Measurements from ENCODE around the gene AP5B1.
"Not testable (repeated sequence)": the region's sequence is repeated elsewhere in the genome, so short reads cannot be mapped to it uniquely, and the experiment has no call there.

The AP5B1 gene

DNA sequence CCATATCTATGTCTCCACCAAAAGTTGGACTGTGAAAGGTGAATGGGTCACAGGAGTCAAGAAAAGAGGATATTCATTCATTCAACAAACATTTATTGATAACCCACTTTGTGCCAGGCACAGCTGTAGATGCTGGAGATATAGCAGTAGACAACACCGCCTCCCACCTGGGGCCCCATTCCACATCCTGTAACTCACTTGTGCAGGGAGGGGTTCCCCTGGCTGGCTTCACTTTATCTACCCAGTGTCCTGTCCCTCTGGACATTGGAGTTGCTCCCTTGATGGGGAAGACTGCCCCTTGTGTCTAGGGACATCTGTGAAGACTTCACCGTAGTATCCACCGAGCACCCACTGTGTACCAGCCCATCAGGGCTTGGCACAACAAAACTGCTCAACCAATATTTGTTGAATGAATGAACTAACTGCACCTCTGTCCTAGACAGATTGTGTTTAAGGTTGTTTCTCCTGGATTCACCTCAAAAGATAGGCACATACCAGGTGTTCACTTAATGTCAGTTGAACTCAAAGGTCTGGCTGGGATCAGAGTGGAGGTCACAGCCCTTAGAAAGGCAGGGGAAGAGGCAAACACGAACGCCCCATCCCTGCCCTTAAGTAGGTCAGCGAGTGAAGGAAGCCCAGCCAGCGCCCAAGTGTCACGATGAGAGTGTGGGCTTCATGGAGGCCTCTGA, 4.7 kb upstream of the AP5B1 start:
- no peak for DNase-seq

DNA sequence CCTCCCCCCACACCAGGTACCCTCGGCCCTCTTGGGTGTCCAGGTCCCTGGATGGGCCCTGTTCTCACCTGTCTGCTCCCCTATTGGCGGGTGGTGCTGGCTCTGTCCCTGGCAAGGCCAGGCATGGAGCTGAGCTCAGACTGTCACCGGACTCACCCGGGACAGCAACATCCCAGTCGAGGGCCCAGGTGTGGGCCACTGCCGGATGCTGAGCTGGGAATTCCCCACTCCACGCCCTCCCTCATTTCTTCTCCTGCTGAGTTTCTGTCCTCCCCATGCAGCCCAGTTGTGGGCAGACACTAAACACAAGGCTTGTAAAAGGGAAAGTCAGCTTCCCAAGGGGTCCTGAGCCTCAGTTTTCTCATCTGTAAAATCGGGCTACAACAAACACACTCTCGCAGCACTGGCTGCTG, 2.0 kb upstream of the AP5B1 start:
- no peak for DNase-seq

DNA sequence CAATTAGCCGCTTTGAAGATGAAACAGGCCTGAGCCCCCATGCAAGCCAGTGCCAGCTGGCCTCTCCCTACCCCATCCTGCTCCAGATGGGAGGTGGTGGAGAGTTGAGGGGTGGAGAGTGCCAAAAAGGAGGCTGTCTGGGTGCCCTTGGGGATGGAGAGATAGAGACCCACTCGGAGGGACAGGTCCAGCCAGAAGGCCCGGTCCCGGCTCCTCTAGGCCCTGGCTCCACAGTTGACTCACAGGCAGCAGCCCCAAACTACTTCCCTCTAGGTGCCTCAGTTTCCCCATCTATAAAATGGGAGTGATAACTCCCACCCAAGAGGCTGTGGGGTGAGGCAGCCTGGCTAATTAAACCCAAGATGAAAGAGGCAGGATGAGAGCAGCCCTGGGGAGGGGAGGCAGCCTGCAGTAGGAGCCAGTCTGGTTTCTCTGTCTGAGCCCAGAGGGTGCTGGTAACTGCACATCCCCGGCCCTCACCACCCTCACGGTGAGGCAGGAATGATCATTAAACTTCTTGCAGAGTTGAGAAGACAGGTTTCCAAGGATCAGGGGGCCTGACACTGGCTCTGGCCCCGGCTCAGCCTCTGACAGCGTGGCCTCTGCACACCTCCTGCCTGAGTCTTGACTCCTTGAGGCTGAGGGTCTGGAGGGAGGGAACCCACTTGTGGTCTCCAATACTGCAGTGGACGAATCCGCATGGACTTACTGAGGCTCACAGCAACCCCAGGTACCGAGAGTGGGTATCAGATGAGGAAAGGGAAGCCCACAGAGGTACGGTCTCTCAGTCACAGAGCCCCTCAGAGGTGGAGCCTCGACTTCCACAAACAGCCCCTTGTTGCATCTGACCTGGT, 1.4 kb upstream of the AP5B1 start:
- no peak for DNase-seq

DNA sequence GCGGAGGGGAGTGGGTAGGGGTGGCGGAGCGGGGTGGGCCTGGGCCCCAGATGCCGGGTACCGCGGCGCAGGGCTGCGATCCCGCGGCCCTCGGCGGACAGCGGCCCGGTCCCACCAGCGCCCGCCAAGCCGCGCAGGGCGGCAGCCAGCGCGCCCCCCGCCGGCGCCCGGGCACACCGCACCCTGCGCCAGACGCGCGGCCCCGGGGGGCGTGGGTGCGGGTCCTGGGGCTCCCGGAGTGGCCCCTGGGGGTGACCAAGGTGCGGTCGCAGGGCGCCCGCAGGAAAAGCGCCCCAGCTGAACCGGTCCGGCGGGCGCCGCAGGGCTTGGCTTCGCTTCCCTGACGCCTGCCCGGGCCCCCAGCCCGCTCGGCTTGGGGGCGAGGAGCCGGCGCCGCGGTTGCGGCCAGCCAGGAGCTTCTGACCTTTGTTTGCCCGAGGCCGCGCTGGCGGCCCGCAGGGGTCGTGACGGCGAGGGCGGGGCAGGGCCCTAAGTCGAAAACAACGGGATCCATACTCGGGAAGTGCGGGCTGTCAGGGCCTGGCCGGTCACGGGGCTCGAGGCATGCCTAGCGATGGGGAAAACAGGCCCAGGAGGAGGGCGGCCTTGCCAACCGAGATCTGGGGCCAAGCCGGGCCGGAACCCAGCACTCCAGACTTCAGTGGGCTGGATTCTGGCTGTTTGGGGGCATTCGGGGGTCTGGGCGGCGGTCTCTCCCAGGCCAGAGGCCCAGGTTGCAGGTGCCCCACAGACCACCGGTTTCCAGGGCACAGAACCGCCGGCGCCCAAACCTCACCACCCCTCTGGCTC, 581 bp upstream of the AP5B1 start:
- DNase-seq, result no peak

DNA sequence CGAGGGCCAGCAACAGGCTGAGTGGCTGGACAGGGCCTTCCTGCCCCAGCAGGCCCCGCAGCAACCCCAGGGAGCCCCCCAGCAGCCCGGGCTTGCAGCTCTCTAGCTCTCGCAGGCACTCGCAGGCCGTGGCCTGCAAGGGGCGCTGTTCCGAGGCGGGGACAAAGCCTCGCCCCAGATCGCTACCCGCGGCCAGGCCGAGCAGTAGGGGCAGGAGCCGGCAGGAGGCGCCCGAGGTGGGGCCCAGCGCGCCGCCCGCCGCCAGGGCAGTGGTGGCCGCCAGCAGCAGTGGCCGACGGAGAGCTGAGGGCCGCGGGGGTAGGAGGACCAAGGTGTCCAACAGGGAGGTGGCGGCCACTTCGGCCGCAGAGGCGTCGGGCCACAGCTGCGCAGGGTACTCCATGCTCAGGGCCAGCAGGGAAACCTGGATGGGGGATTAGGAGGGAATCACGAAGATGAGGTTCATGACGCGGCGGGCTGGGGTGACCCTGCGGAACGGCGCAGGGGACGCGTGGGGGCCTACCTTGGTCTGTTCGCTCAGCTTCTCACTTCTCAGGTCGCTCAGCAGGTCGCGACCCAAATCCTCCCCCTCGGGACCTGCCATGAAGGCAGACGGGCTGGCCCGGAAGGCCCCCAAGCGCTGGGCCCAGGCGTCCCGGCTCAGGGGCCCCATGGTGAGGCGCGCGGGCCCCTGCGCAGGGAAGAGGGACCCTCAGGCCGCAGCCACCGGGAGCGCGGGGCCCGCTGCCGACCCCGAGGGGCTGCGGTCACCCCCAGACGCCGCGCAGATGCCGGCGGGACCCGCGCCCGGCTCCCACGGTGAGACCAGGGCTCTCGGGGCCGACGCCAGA, 632 bp downstream of the AP5B1 start:
- peak; percentile 71 for DNase-seq

DNA sequence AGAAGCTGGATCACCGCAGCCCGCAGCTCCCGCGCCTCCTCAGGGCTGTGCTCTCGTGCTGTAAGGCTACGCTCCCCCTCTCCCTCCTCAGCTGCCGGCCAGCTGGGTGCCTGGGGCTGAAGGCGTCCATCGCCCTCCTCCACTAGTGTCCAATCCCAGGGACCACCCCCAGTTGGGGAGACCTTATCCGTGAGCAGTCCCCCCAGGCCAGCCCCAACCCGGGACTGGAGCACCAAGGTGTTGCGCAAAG, 1.2 kb downstream of the AP5B1 start:
- DNase-seq, result no peak

DNA sequence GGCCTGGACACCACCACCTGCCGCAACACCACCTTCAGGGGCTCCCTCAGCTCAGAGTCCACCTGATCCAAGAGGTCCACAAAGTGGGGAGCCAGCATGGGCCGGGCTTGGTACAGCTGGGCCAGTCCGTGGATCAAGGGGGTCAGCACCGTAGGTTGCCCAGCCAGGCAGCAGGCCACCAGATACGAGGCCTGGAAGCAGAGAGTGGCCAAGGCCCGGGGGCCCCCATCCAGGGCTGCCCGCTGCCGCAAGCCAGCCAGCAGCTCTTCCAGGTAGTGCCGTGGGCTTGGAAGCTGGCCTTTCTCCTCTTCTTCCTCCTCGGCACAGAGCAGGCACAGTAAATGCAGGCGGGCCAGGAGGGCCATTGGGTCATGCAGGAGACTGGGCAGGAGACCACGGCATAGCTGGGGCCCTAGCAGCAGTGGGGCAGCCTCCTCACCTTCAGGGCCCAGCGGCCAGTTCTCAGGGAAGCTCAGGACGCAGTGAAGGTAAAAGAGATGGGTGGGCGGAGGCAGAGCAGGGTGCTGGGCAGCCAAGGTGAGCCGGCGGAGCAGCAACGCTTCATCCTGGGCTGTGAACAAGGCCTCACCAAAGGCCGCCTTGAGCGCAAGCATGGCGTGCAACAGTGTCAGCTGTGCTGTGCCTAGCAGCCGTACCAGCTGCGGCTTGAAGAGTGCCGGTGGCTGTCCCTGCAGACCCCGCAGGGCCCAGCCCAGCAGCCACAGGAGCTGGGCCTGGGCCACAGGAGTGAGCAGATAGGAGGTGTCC, 1.7 kb downstream of the AP5B1 start:
- no peak for DNase-seq

DNA sequence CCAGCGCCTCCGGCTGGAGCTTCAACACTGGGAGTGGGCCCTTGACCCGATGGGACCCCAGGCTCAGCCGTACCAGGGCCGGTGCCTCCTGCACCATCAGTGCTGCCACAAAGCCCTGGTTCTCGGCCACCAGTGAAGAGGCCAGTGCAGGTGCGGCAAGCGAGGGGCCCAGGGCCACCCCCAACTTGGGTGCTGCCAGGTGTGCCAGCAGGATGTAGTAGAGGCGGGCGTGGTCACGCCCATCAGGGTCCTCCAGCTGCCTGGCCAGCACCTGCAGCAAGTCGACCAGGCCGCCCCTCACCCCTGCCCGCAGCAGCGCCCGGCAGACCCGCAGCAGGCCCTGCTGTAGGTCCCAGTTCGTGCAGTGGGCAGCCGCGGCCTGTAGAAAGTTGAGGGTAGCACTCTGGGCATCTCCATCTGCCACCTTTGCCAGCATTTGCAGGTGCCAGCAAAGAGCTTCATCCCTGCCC, 2.3 kb downstream of the AP5B1 start:
- no peak for DNase-seq

DNA sequence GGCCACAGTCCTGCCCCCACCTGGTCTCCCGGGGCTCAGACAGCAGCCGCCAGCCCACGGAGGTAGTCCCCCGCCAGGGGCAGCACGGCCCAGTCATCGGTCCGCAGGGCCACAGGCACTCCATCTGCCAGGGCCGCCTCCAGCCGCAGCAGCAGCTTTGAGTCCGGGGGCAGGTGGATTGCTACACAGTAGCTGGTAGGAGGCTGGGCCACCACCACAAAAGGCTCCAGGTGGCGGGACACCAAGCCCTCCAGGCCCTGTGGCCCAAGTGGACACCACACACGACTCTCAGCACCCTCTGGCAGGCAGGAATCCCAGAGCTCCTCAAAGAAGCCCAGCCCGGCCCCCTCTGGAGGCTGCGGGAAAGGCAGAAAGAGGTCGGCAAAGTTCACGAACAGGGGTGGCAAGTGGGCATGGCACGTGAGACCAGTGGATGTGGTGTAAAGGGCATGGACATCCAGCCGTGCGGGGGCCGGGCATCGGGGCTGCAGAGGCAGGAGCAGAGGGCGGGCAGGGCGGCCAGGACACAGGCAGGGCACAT, 2.9 kb downstream of the AP5B1 start:
- no peak for DNase-seq

DNA sequence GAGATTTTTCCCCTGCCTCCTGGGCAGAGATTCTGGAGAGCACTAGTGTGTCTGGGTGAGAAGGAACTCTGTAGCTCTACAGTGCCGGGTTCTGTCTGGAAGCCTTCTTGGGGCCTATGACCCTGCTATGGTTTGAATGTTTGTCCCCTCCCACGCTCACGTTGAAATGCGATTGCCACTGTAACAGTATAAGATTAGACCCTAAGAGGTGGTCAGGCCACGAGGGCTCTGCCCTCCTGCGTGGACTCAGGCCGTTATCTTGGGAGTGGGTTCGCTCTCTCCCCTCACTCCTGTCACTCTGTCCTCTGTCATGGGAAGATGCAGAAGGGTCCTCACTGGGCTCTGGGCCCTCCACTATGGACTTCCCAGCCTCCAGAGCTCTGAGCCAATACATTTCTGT, 3.5 kb downstream of the AP5B1 start:
- no peak for DNase-seq

DNA sequence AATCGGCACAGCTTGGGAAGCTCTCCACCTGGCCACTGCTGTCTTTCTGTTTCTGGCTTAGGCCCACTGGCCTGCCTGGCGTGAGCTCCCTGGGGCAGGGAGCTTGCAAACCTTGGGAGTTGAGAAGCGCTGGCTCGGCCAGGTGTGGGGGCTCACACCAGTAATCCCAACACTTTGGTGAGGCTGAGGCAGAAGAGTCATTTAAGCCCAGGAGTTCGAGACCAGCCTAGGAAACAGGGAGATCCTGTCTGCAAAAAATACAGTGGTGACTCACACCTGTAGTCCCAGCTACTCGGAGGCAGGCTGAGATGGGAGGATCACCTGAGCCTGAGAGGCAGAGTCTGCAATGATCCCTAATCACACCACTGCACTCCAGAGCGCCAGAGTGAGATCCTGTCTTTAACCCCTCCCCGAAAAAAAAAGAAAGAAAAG, 4.0 kb downstream of the AP5B1 start:
- no peak for DNase-seq

DNA sequence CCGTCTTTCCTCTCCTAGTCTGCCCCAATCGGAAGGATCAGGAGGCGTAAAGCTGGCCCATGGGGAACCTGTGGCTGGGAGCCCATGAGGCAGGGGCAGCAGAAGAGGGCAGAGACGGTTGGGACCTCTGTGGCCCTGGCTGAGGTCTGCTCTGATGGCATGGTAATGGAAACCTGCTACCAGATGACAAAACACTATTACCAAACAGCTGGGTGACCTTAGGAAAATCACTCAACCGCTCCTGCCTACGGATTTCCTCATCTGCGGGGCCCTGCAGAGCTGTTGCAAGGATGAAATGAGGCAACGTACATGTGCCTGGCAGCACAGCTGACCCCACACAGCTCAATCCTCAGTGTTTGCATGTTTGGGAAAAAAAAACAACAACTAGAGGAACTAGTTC, 4.6 kb downstream of the AP5B1 start:
- DNase-seq, result no peak

DNA sequence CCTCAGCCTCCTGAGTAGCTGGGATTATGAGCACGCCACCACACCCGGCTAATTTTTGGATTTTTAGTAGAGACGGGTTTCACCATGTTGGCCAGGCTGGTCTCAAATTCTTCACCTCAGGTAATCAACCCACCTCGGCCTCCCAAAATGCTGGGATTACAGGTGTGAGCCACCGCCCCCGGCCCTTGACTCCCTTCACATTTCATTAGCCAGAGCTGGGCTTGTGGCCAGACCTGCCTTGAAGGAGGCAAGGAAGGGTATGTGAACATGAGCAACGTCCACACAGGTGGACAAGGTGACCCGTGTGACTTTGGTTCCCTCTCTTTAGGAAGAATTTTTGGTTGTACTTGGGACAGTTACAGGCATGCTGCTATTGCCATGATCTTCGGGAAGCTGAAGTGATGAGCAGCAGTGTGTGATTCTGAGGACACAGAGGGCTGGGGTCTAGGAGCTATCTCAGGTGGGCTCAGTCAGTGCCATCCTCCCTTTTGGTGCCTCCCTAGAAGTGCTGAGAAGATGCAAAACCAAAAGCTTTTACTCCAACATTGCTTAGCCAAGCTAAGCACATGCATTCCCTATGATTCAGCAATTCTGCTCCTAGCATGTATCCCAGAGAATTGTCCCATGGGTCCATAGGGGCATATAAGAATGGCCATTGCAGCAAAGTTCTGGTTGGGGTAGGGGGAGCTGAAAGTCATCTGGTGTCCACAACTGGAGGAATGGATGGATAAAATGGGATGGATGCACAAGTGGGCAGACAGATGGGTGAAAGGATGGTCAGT, 6.1 kb downstream of the AP5B1 start:
- DNase-seq, result no peak

DNA sequence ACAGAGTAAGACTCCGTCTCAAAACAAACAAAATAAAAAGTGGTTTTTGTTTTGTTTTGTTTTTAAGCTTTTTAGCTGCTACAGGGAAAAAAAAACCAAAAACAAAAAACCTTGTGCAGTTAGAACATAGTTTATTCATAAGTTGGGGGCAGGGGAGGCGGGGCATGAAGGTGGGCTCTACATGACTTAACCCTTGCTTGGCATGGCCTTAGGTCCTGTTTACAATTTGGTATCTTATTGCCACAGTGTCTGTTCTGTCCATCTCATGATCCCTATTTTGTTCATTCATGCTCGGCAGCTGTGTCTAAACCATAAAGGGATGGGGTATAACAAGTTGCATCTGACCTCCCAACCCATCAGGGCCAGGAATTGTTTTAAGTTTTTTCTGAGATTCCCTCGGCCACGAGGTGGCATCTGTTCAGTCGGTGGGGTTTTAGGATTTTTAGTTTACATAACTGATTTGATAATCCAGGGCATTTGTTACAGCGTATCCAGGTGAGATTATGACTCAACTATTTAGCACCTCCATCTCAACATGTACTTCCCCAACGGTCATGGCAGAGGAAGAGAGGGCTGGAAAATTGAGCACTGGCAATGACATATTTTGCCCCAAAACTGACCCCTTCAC, 6.9 kb downstream of the AP5B1 start:
- DNase-seq, result no peak

DNA sequence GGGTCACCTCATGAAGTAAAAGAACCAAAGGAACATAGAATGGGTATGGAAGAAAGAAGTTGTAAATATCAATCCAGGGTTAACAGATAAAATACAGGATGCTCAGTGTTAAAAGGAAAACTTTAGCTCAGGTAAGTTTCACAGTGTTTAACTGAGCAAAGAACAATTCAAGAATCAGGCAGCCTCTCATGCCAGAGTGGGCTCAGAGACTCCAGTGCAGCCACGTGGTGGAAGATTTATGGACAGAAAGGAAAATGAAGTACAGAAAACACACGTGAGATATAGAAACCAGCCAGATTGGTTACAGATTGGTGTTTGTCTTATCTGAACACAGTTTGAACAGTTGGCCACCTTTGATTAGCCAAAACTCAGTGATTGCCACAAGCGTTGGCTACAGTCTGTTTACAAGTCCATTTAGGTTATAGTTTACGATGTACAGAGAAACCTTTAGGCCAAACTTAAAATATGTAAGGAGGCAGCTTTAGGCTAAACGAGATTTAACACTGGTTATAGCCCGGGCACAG, 9.1 kb downstream of the AP5B1 start:
- no peak for DNase-seq

DNA sequence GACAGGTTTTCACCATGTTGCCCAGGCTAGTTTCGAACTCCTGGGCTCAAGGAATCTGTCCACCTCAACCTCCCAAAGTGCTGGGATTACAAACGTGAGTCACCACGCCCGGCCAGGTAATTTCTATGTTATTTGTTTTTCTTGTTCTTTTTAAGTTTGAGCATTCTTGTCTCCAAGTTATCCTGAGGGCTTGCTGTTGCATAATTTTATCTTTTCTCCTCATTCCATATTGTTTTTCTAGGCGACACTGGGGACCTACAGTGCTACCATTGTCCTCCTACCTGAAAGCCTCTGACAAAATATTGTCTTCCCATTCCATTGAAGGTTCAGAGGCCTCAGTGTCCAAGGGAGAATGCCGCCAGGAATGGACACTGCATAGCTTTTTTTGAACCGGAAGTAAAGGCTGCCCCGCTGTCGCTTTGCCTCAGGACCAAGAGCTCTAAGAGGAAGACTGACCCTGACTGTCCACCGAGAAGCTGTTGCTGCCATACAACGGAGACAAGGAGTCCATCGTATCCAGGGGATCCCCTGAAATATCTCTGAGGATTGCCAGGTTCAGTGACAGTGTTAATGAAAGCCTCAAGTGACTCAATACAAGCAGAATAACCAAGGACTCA, 9.7 kb downstream of the AP5B1 start:
- no peak for DNase-seq

DNA sequence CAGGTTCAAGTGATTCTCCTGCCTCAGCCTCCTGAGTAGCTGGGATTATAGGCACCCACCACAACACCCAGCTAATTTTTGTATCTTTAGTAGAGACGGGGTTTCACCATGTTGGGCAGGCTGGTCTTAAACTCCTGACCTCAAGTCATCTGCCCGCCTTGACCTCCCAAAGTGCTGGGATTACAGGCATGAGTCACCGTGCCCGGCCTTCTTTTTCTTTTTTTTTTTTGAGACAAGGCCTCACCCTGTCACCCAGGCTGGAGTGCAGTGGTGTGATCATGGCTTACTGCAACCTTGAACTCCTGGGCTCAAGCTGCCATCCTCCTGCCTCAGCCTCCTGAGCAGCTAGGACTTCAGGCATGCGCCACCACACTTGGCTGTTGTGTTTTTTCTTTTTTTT, 13.0 kb downstream of the AP5B1 start:
- not testable (repeated sequence) for DNase-seq

DNA sequence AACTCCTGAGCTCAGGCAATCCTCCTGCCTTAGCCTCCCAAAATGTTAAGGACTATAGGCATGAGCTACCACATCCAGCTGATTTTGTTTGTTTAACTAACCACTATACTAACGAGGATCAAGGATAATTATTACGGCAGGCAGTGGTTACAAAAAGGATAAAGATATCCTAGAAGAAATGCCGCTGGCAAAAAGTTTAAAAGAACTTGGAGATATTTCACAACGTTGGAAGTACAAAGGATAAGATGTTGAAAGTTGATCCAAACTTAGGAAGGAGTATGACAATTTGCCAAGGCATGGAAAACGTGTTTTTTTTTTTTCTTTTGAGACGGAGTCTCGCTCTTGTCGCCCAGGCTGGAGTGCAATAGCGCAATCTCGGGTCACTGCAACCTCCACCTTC, 13.4 kb downstream of the AP5B1 start:
- DNase-seq, result no peak

DNA sequence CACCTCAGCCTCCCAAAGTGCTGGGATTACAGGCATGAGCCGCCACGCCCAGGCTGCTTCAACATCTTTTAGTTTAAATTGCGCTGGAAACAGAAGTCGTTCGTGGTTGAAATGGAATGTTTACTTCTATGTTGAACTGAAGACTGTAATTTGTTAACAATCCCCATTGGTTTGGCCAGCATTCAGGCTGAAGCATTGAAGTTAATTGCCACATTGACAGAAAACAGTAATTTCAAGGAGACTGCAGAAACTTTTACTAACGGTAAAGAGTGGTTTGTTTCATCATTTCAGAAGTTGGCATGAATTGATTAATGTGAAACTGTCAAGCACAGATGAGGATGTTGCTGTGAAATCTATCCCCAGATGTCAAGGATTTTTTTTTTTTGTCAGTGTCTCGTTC, 14.2 kb downstream of the AP5B1 start:
- no peak for DNase-seq

DNA sequence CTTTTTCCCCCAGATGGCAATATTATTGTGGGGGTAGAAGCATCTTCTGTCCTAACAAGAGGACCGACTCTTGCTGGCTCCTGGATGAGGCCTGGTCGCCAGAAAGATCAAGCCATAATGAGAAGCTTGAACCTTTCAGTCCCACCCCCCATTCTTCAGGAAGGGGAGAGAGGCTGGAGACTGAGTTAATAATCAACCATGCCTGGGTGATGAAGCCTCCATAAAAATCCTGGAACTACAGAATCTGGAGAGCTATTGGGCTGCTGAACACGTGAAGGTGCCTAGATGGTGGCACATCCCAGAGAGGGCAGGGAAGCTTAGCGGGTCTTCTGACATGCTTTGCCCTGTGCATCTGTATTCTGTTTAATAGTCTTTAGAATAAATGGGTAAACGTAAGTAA, 16.3 kb downstream of the AP5B1 start:
- DNase-seq, result no peak
